CD4-positive, alpha-beta T cell treated with Interferon gamma for 1 hour (primary cell): ENCODE results near the gene CDC40.
A peak's percentile ranks its signal among the peaks of the same experiment; 100 is the strongest.

Source experiments
- DNase-seq: peaks from one replicate; pipeline ENCODE4 v3.0.0-alpha.2; 2020

Gene CDC40

GRCh38 chr6:110180228-110181008 lies at the start of gene CDC40:
CDC40 (plus strand) TSS chr6:110180427; CDS start chr6:110180445, 18 bp downstream.
- DNase-seq = peak; percentile 49

- no peak for DNase-seq
Measured at GRCh38 chr6:110137924-110138887, 42.0 kb upstream of the CDC40 start.

- no peak for DNase-seq
Measured at GRCh38 chr6:110139052-110139451, 41.2 kb upstream of the CDC40 start.

GRCh38 chr6:110140650-110141049 lies 39.6 kb upstream of the CDC40 start:
- DNase-seq = no peak

GRCh38 chr6:110147870-110148269 lies 32.4 kb upstream of the CDC40 start:
- DNase-seq = no peak

- DNase-seq = no peak
Measured at GRCh38 chr6:110158479-110158878, 21.7 kb upstream of the CDC40 start.

GRCh38 chr6:110170081-110170480 lies 10.1 kb upstream of the CDC40 start:
- DNase-seq = no peak

GRCh38 chr6:110173506-110174132 lies 6.6 kb upstream of the CDC40 start:
- no peak for DNase-seq

GRCh38 chr6:110178626-110179405 lies 1.4 kb upstream of the CDC40 start:
- peak; percentile 67 for DNase-seq

GRCh38 chr6:110179406-110180227 lies 610 bp upstream of the CDC40 start, which contains the start of gene WASF1:
WASF1 (minus strand) TSS chr6:110179670; CDS start chr6:110127601, 52,069 bp downstream.
- DNase-seq = peak; percentile 92

- no peak for DNase-seq
Measured at GRCh38 chr6:110181131-110182030, 1.2 kb downstream of the CDC40 start.

GRCh38 chr6:110183292-110183885 lies 3.2 kb downstream of the CDC40 start:
- DNase-seq = no peak

GRCh38 chr6:110185879-110186278 lies 5.7 kb downstream of the CDC40 start:
- no peak for DNase-seq

- DNase-seq = no peak
Measured at GRCh38 chr6:110188791-110189190, 8.6 kb downstream of the CDC40 start.

GRCh38 chr6:110190726-110191125 lies 10.5 kb downstream of the CDC40 start:
- no peak for DNase-seq

GRCh38 chr6:110191477-110191876 lies 11.2 kb downstream of the CDC40 start:
- no peak for DNase-seq

- DNase-seq = no peak
Measured at GRCh38 chr6:110195639-110196038, 15.4 kb downstream of the CDC40 start.

GRCh38 chr6:110196874-110197273 lies 16.6 kb downstream of the CDC40 start:
- no peak for DNase-seq

- DNase-seq = no peak
Measured at GRCh38 chr6:110198561-110198960, 18.3 kb downstream of the CDC40 start.
